Skin epidermis (tissue), 12 donors: ENCODE results near the gene CDX1.

Experiments used
- H3K27ac ChIP-seq, 21 experiments: fragments of 200-600 bp; sonication (generic) in 11 of 21; one replicate each; pipeline ENCODE4 v1.5.0; 2020; ENCODE audit warnings: mild to moderate bottlenecking in 3 of 21, inconsistent platforms in 2 of 21, moderate library complexity in 2 of 21
- H3K4me3 ChIP-seq, 7 experiments: fragments of 200-600 bp; sonication (generic) in 2 of 7; one replicate each; pipeline ENCODE4 v1.5.0; 2020; ENCODE audit warnings: inconsistent platforms in 2 of 7, mild to moderate bottlenecking in 2 of 7, moderate library complexity in 1 of 7

Gene CDX1

DNA sequence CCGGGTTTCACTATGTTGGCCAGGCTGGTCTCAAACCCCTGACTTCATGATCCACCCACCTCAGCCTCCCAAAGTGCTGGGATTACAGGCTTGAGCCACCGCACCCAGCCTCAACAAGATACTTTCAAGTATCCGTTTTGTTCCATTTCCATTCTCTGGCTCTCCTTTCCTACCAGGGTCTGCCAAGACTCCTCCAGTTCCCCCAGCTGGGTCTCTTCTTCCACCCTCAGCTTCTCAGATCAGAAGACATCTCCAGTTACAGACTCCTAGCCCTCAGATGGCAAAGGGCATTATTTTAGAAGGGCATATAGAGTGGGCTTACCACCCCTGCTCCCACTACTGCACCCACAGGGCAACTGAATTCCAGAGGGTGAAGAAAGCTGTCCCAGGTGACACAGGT is 9.4 kb upstream of the CDX1 start:
- Histone ChIP-seq H3K27ac (peak overlapping the region in 14 of 21 experiments; percentile 18 to 92 (median 62)), H3K4me3 (no peak overlapping the region)

DNA sequence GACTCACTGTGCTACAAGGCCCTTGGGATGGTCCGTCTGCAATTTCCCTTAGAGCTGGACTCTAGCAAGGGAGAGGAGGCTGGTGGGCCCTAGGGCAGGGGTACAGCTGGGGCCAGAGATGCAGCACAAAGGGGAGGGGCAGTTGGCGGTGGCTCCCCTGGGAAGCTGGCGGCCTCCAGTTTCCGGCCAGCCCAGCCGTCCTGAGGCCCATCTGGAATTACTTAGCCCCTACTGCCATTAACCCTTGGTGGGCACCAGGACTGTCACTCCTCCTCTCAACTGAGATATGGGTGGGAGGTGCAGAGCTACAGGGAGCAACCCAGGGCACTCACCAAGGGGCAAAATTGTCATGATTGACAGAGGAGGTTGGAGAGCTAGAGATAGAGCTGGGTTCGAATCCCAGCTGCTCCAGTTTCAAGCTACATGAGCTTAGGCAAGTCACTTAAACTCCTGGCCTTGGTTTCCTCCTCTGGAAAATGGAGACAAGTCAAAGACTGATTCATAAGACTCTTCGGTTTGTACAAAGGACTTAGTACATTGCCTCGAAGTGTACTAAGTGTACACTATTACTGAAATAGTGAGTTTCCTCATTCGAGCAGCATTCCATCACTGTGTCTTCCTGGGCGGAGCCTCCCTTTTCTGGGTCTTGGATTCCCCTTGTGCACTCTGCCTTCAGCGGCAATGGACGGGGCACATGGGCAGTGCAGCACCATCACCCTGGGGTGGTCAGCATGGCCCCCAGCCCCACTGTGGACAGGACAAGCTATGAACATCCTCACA is 8.2 kb upstream of the CDX1 start:
- Histone ChIP-seq H3K27ac (peak overlapping the region in 19 of 21 experiments; percentile 25 to 92 (median 70)), H3K4me3 (no peak overlapping the region)

DNA sequence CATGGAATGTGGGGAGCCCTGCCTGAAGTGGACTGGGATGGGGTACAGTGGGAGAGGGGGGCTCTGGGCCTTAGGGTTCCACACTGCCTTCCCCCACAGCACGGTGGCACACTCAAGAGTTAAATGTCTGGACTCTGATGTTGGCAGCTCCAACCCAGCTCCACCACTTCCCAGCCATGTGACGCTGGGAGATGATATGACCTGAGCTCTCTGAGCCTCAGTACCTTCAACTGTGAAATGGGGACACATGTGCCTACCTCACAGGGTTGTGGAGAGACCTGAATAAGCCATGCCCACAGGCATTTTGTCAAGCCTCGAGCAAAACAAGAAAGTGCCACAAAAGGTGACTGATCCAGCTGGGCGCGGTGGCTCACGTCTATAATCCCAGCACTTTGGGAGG is 7.5 kb upstream of the CDX1 start:
- Histone ChIP-seq H3K4me3 (no peak overlapping the region), H3K27ac (peak overlapping the region in 19 of 21 experiments; percentile 28 to 92 (median 72))

DNA sequence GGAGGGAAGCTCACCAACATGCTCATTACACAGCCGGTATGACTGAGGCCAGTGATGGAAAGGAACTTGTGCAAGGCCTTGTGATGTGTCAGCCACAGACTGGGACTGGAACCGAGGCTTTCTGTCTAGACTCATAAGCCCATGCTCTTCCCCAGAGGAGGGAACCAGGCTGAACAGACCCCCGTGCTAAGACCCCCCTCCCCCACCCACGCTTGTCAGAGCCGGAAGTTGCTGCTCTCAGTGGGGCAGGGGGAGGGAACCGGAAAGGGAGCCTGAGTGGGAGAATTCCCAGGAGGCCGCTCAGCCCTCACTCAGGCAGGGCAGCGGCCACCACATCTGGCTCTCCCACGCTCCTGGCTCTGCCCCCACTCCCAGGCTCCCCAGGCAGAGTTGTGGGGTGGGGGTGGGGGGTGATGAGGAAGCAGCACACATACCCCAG is 6.8 kb upstream of the CDX1 start:
- H3K27ac ChIP-seq: peak overlapping the region in 19 of 21 experiments; percentile 14 to 92 (median 73)
- no peak overlapping the region for H3K4me3 ChIP-seq

DNA sequence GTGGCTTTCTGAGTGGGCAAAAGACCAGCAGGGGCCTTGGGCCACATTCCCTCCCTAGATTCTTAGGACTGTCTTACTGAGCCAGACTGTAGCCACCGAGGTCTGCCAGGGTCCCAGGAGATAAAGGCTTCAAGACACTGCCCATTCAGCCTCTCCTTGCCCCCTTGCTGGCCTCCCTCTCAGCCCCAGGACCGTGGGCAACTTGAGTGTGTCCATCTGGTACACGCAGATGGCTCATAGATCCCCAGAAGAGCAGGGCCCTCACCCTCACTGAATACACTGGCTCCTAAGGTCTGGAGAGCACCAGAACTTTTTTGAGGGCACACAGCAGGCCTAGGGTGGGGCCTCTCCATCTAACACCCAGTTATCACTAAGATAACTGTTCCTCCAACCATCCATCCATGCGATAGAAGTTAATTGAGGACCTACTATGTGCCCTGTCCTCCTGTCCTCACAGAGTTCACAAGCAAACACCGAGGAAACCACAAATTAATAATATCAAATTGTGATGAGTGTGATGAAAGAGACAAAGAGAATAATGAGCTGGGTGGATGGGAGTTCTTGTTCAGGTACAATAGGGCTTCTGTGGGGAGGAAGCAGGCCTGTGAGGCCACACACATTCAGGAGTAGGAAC is 6.0 kb upstream of the CDX1 start:
- H3K4me3 ChIP-seq: no peak overlapping the region
- H3K27ac ChIP-seq: peak overlapping the region in 19 of 21 experiments; percentile 14 to 92 (median 73)

DNA sequence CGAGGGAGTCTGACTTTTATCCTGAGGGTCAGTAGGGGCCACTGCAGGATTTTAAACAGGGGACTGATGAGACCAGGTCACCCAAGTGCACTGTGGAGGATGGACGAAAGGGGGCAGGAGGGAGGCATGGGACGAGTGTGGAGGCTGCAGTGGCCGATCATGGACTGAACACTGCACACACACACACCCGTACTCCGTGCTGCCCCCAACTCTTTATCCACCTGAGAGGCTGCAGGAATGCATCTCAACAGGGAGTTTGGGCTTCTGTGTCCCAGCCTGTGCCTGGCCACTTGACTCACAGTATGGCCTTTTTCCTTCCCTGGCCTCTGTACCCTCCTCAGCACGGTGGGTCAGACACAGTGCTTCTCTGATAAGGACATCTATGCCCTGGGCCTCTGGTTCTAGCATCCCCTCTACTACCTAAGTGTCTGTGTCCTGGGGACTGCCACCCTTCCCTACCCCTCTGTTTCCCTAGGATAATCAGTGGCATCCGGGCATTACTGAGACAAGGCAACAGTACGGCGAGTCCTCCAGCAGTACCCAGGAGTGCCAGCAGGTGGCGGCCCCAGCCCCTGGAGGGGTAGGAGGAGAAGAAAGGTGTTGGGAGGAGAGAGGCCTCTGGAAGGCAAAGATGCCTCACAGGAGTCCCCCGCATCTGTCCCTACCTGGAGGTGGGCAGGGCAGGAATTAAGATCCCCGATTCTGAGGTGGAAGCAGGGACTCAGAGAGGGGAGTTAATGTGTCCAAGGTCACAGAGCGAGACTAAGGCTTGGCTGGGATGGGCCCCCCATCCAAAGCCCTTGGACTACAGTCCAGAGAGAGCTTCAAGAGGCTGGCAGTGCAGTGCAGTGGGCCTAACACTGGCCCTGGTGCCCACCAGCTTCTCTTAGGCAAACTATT is 5.1 kb upstream of the CDX1 start:
- Histone ChIP-seq H3K4me3 (no peak overlapping the region), H3K27ac (peak overlapping the region in 13 of 21 experiments; percentile 21 to 92 (median 73))

DNA sequence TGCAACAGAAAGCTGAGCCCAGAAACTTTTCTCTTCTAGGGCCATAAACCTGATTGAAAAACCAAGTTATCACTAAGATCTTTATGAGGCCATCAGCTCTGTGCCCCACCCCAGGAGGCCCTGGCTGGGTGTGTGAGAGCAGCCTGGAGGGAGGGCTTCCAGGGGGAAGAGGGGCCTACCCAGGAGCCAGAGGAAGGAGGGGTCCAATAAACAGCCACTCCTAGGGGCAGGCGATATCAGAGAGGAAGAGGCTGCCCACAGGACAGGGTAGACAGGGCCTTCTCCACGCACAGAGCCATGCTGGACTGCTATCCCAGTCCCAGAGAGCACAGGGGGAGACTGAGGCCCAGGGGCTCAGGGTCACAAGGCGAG is 4.5 kb upstream of the CDX1 start:
- Histone ChIP-seq H3K4me3 (no peak overlapping the region), H3K27ac (peak overlapping the region in 6 of 21 experiments; percentile 8 to 88 (median 56))

DNA sequence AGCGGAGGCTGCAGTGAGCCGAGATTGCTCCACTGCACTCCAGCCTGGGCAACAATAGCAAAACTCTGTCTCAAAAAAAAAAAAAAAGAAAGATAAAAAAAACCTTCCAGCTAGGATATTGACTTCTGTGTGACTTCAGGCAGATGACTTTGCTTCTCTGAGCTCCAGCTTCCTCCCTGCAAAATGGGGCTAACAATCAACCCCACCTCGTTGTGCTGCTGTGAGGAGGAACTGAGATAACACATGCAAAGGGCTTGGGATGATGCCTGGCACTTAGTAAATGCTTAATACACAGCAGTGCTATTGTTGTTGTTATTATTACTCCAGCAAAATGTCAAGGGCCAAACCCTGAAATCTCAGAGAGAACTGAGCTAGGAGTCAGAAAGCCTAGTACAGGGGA is 3.5 kb upstream of the CDX1 start:
- H3K27ac ChIP-seq: peak overlapping the region in 6 of 21 experiments; percentile 21 to 79 (median 40)
- no peak overlapping the region for H3K4me3 ChIP-seq

DNA sequence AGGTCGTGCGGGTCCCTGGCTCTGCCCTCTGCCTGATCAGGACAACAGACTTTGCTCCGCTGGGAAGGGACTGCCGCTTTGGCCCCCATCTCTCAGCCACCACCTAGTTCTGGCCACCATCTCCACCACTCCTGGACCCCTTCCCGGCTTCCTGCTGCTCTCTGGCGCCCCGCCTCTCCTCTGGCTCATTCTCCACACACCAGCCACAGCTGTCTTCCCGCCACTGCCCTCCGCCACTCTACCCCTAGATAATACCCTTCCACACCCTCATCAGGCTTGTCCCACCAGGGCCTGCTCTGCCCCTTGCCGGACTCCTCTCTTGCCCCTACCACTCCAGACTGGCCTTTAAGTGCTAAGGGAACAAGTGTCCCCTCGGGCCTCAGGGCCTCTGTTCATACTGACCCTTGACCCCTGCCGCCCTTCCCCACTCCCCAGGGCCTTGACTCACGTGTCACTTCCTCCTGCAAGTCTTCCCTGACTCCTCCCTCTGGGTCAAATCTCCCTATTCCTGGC is 3.0 kb upstream of the CDX1 start:
- H3K4me3 ChIP-seq: no peak overlapping the region
- peak overlapping the region in 10 of 21 experiments; percentile 15 to 79 (median 40) for H3K27ac ChIP-seq

DNA sequence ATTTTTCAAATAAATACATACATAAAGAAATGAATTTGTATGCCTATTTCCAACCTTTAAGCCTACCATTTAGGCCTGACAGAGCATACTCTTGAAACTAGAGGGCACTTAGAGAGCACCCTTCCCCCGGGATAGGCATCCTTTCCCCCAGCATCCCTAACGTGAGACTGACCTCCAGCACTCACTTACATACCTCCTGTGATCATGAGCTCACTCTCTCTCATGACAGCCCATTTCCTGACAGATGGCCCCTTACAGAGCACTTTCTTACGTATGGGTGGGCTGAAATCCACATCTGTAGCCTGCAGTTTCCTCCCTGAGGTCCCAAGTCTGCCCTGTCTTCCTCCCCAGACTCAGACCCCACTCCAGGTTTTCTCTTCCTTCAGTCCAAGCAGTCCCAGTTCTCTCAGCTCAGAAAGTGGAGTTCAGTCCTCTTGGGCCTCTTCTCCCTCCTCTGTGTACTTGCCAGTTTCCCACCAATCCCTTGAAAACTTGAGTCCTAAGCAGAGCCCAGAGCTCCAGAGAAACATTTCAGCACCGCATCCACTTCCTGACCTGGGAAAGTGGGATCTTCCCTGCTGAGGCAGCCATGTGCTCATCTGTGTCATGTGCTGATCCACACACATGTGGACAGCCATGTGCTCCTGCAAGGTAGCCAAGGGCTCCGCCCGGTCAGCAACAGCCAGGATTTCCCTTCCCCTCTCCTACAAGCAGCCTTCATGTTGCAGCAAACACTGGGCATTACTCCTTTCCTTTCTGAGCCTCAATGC is 2.2 kb upstream of the CDX1 start:
- Histone ChIP-seq H3K4me3 (no peak overlapping the region), H3K27ac (peak overlapping the region in 12 of 21 experiments; percentile 3 to 79 (median 28))

DNA sequence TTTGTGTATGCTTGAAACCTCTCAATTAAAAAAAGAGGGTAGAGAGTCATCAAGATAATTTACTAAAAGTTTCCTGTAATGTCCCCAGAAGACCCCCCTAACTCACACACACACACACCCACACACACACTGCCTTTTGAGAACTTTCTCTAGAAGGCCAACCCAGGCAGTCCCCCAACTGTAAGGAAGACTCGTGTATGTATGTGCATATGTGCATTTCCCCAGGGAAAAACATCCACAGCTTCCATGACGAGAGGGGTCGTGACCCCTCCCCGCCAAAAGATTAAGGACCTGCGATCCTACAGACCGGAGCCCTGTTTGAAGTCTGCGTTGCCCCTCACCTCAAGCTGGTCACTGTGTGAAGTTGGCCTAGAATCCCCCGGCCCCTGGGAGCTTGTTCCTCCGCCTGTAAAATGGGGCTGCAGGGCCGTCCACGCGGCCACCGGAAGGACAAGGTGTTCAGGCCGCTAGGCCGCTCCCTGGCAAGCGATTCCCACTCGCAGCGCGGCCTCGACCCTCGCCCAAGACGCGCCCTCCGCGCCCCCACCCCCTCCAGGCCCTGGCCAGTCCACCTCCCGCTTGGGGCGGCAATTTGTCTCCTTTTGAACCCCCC is 435 bp upstream of the CDX1 start:
- Histone ChIP-seq H3K4me3 (no peak overlapping the region), H3K27ac (no peak overlapping the region)

DNA sequence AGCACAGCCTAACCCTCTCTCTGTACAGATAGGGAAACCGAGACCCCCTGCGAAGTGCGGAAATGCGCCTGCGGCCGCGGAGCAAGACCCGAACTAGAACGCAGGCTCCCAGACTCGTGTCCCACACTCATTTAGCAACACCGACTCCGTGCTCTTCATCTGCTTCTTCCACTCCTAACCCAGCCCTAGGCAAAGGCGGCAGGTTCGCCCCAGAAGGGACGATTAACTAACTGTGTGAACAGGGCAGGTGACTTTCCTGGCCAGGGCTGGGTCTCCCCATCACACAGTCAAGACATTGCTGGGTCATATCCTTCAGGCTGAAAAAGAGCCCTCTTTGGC is 903 bp downstream of the CDX1 start:
- Histone ChIP-seq H3K4me3 (no peak overlapping the region), H3K27ac (no peak overlapping the region)

DNA sequence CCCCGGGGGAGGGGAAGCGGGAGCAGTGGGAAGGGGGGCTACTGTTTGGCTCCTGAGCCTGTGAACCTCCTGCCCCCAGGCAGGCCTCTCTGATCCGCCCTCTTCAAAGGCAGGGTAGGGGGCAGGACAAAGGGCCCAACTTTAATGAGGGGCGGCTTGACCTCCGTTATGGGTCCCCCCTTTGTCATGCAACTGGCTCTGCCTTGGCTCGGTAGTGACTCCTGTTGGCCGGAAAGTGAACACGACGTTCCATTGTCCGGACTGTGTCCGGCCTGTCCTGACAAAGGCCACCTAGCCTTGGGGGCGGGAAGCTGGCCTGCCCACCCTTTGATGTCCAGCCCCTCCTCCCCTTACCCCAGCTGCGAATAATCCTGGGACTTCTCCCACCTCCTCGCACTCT is 1.3 kb downstream of the CDX1 start:
- no peak overlapping the region for H3K27ac ChIP-seq

DNA sequence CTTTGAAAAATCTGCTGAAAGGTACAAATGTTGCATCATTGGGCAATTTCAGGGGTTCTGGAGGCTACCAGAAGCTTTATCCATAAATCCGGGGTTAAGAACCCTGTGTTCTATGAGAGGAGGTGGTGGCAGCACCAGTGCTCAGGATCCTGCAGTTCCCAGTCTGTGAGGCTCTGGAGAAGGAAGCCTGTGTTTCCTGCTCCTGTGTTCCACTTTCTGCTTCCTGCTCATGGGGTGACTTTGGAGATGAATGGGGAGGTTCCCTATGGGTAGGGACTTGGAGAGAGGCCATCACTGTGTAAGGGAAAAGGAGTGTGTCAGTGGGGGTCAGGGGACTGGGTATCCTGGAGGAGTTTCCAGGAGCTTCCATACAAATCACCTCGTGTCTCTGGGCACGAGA is 2.3 kb downstream of the CDX1 start:
- Histone ChIP-seq H3K27ac (no peak overlapping the region), H3K4me3 (no peak overlapping the region)

More for the DNA sequence above, 1.3 kb downstream of the CDX1 start:
- no peak overlapping the region for H3K4me3 ChIP-seq

DNA sequence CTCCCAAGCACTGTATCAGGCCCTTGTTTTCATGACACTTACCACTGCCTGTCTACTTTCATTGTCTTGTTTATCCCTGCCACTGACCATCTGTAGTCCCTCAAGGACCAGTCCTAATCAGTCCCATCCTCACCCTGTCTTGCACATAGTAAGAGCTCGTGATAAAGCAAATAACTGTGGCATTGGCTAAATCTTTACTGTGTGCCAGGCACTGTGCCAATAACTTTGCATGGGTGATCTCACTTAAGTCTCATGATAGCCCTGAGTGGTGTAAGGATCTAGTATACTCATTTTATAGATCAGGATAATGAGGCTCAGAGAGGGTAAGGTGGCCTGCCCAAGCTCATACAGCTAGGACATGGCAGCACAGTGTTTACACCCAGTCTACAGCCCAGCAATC is 5.6 kb downstream of the CDX1 start:
- no peak overlapping the region for H3K4me3 ChIP-seq
- no peak overlapping the region for H3K27ac ChIP-seq

DNA sequence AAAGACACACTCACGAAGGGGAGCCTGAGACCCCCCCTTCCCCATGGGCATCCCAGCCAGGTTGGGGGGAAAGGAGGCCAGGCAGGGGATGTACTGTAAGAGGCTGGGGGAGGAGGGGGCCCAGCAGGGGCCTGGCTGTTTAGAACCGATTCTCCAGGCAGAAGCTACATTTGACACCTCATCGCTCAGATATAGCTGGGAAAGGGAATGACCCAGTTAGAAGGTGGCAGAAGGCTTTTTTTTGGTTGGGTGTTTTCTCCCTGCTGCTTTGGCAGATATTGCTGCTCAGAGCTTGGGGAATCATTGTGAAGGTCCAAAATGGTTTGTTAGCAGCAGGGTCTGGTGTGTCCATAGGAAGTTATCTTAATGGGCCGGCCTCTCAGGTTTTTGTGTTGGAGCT is 6.0 kb downstream of the CDX1 start:
- Histone ChIP-seq H3K27ac (peak overlapping the region in 1 of 21 experiments; percentile 21), H3K4me3 (no peak overlapping the region)

DNA sequence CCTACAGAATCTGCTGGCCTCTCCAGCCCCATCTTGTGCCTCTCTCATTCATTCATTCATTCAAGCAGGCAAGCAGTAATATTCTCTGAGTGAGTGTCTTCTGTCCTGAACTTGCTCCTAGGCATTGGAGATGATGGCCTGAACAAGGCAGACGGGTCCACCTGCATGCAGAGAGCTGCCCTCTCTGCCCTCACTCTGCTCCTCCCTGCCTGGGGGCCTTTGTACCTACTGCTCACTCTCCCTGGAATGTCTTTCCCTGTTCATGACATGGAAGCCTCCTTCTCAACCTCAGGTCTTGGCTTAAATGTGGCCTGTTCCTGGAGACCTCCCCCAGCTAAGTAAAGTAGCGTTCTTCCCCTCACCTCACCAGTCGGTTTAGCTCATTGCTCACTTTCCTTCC is 6.6 kb downstream of the CDX1 start:
- no peak overlapping the region for H3K27ac ChIP-seq
- H3K4me3 ChIP-seq: no peak overlapping the region

DNA sequence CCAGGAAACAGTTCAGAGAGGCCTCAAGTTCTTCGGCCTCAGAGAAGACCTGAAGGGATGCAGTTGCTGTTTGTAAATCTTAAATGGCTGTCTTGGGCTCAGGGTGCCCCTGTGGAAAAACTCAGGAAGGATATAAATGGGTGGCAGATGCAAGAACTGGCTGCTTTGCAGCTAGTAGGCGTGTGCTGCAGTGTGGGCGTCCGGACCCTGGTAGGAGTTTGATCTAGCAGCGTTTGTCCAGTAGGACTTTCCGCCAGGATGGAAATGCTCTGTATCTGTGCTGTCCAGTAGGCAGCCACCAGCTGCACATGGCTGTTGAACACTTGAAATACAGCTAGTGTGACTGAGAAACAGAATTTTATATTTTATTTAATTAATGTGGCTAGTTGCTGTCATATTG is 7.7 kb downstream of the CDX1 start:
- Histone ChIP-seq H3K27ac (peak overlapping the region in 1 of 21 experiments; percentile 27), H3K4me3 (no peak overlapping the region)

DNA sequence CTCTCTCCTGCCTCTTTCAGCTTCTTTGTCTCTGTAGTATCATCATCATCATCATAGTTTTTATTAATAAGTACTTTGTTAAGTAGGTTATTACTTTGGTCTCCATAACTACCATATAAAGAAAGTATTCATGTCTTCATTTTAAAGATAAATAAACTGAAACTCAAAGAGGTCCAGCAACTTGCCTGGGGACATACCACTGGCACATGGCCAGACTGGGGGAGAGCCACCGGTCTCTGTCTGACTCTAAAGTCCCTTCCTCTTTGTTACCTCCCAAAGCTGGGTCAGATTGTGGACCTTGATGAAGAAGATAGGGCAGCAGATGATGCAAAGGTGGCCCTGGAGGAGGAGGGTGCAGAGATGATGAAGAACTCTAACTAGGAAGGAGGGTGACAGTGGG is 8.5 kb downstream of the CDX1 start:
- Histone ChIP-seq H3K4me3 (no peak overlapping the region), H3K27ac (peak overlapping the region in 1 of 21 experiments; percentile 60)
